GM18519 (cell line): ENCODE measurements around the gene KIF6.
"Not testable (repeated sequence)": the region's sequence is repeated elsewhere in the genome, so short reads cannot be mapped to it uniquely, and the experiment has no call there.

Experiments
- ATAC-seq: cut with Tn5 transposase; IDR thresholded peaks from one replicate; pipeline ENCODE4 v1.9.1; 2021; ENCODE audit warnings: mild to moderate bottlenecking, moderate library complexity; ENCODE audit not compliant: unreplicated experiment, low FRiP score

KIF6 gene

GRCh38 chr6:39515006-39515405 is 210.2 kb downstream of the KIF6 start:
- no peak for ATAC-seq

DNA sequence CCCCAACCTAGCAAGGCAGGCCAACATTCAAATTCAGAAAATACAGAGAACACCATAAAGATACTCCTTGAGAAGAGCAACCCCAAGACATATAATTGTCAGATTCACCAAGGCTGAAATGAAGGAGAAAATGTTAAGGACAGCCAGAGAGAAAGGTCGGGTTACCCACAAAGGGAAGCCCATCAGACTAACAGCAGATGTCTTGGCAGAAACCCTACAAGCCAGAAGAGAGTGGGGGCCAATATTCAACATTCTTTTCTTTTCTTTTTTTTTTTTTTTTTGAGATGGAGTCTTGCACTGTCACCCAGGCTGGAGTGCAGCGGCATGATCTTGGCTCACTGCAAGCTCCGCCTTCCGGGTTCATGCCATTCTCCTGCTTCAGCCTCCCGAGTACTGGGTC is 215.4 kb downstream of the KIF6 start:
- ATAC-seq, result not testable (repeated sequence)

DNA sequence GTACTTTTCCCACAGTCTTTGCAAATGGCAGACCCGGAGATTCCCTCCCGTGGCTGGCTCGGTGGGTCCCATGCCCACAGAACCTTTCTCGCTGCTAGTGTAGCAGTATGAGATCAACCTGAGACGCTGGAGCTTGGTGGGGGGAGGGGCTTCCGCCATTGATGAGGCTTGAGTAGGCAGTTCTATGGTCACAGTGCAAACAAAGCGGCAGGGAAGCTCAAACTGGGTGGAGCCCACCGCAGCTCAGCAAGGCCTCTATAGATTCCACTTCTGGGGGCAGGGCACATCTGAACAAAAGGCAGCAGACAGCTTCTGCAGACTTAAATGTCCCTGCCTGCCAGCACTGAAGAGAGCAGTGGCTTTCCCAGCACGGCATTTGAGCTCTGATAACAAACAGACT is 216.7 kb downstream of the KIF6 start:
- ATAC-seq, result no peak

DNA sequence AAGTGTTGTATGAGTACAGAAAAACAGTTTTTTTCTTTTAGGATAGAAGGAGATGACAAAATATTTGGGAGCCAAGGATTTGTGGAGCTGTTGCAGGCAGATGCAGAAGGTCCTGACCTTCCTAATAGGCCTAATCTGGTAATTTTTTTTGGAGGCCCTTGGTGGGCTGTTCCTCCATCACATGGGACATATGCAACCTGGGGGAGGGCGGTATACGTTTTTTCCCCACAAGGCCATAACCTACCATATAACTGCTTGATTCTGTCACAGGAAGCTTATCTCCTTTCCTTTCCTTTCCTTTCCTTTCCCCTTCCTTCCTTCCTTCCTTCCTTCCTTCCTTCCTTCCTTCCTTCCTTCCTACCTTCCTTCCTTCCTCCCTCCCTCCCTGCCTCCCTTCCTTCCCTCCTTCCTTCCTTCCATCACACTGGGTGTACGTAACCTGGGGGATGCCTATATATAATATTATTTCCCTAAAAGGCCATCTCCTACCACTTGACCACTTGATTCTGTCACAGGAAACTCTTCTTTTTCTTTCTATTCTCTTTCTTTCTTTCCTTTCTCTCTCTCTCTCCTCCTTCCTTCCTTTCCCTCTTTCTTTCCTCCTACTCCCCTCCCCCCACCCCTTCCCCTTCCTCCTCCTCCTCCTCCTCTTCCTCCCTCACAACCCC is 217.7 kb downstream of the KIF6 start:
- no peak for ATAC-seq

DNA sequence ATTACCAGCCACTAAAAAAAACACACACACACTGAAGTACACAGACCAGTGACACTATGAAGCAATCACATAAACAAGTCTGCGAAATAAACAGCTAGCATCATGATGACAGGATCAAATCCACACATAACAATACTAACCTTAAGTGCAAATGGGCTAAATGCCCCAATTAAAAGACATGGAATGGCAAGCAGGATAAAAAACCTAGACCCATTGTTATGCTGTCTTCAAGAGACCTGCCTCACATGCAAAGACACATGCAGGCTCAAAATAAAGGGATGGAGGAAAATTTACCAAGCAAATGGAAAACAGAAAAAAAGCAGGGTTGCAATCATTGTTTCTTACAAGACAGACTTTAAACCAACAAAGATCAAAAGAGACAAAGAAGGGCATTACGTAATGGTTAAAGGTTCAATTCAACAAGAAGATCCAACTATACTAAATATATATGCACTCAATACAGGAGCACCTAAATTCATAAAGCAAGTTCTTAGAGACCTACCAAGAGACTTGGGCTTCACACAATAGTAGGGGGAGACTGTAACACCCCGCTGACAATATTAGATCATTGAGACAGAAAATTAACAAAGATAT is 222.7 kb downstream of the KIF6 start:
- not testable (repeated sequence) for ATAC-seq

DNA sequence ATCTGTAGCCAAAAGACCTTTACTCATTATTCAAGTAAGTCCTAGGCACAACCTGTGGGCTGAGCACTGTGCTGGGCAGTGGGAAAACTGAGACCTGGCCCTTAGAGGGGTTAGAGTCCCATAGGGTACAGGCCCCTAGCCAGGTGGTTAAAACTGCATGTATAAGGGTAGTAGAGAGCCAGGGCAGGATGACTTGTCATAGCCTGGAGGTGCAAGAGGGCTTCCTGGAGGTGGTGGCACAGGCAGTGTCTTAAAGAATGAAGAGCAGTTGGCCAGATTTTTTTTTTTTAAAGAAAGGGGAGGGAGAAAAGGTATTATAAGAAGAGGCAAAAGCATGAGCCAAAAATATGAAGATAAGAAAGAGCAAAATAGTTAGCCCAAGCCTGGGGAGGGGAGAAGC is 226.2 kb downstream of the KIF6 start:
- ATAC-seq, result no peak

DNA sequence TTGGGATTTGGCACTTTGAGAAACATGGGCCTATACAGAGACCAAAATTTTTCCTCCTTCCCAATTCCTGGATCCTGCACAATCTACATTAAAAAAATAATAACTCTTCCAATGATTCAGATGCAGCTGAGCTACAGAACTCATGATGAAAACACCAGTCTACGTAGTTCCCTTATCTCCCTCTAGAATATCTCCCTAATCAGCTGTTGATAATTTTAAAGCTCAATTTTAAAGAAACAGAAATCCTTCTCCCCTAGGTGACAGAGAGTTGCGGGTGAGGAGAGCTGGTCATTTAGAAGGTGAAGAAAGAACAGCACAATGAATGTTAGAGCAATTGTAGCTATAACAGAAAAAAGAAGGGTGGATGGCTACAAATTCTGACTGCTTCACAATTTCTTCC is 227.1 kb downstream of the KIF6 start:
- no peak for ATAC-seq

GRCh38 chr6:39496915-39497314 is 228.3 kb downstream of the KIF6 start:
- ATAC-seq, result no peak

- no peak for ATAC-seq
These were observed 228.8 kb downstream of the KIF6 start for GRCh38 chr6:39496456-39496855.

DNA sequence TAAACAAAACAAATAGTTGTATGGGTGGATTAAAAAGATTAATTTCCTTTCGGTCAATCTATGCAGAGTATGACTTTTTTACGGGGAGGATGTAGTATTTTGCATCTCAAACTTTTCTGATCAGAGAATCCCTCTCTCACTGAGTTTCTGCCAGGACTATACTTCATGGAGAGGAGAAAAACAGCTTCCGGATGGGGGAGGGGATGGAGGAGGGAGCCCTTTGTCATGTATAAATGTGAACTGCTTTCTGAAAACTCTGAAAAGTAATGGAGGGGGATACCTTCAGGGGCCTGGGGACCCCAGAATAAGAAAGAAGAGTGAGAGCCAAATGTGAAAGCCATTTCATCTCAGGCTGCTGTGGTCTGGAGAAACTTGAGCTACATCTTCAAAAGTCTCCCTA is 229.6 kb downstream of the KIF6 start:
- ATAC-seq, result no peak

DNA sequence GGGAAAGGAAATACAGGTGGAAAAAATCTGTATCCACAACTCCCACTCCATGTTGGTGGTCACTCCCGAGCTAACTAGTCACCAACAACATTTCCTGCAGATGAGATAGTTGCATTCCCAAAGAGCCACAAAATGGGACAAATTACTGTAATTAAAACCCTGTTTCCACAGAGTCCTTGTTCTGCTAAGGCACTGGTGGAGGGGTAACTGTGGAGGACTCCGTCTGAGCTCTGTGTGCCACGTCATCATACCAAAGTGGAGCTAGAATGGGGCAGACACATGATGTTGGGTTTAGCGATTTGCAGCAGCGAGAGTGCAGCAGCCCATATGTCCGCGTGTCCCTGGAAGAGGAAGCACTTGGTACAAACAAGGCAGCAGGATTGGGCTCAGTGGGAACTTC is 230.2 kb downstream of the KIF6 start:
- no peak for ATAC-seq

DNA sequence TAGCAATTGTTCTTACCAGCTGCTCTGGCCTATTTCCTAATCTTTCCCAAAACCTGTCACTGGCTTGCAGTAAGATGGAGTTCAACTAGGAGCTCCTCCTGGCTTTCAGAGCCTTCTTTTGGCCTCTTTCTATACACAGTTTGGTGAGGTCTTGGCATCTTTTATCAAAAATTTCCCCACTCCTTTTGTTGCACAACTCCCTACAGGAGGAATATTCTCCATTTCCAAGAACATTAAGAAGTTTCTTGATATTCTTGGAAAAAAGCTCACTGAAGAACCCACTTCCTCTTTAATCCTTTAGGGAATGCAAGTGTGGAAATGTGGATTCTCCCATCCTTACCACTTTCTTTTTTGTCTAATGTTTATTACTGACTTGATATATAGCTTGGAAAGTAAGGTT is 231.4 kb downstream of the KIF6 start:
- ATAC-seq, result no peak

- no peak for ATAC-seq
These were observed 232.0 kb downstream of the KIF6 start for GRCh38 chr6:39493174-39493573.

DNA sequence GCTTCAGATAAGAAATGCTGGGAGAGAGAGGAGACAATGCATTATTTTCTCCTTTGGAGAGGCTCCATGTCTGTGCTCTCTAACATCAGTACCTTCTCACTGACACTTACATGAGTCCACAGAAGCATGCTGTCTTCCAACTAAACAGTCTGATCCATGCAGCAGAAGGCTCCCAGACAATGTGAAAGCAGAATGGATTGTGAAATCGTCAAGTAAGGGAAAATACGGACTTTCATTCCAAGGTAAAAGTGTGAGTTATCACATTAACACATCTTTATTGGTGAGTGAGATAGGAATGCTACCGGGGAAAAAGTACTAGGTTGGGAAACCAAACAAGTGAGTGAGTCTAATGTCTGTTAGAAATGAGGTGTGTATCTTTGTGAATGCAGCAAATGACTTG is 235.1 kb downstream of the KIF6 start:
- ATAC-seq, result no peak

DNA sequence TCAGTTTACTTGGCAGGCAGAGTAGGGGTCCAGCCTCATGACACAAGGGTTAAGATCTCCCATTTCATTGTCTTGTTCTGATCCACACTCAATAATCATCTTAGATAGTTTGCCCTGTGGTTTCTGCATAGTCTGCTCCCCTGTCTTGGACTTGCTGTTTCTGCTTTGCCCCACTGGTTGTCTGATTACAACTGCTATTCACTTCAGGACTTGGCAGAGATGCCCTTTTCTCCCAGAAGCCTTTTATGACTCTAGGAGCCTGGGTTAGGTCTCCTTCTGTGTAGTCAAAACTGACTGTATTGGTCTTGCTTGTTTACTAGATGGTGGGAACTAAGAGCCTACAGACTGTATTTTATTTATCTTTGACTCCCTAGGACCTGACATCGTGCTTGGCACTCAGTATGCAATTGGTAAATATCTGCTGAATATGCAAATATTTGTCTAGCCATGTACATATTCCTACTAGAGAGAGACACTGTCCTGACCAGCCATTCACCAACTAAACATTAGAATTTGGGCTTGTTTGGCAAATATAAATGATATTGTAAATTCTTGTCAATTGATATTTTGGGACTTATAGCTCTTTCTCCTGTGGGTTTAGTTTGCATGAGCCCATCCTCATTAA is 236.8 kb downstream of the KIF6 start:
- no peak for ATAC-seq

DNA sequence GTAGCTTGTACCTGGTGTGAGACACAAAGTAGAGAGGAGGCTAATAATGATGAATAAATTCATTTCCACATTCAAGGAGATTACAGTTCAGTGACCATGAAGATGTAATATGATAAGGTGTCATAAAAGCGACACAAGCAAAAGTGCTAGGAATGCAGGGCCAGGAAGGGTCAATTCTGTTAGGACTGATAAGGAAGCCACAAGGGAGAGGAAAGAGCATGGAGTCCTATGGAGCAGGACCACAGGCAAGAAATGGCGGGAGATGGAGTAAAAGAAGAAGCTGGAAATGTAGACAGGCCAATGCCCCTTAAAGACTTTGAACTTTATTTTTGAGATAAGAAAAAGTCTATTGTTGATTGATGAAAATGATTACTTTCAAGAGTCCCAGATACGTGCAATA is 240.9 kb downstream of the KIF6 start:
- no peak for ATAC-seq

GRCh38 chr6:39479819-39480218 is 245.4 kb downstream of the KIF6 start:
- ATAC-seq, result not testable (repeated sequence)

DNA sequence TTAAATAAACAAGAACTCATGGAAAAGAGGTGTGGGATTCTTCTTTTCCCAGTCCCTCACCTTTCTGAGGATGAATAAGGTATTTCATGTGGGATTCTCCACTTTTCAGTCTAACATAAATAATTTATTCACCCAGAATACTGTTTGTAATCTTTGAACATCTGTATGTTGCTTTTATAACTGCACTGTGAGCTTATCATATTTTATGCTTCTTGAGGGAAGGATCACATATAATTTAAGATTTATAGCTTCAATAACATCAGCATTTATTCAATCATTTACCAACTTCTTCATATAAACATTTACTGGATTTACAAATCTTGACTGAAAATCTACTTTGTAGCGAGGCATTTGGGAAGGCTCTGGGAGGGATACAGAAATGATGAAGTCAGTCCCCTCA is 248.5 kb downstream of the KIF6 start:
- no peak for ATAC-seq

GRCh38 chr6:39476151-39476550 is 249.1 kb downstream of the KIF6 start:
- ATAC-seq, result no peak

GRCh38 chr6:39471954-39472659 is 253.1 kb downstream of the KIF6 start:
- no peak for ATAC-seq

- no peak for ATAC-seq
These were observed 254.7 kb downstream of the KIF6 start for GRCh38 chr6:39470506-39470905.

- ATAC-seq, result no peak
These were observed 256.8 kb downstream of the KIF6 start for GRCh38 chr6:39468385-39468784.
